BJ (cell line): ENCODE results near the gene ZDHHC14. TPM values are rescaled to one million over a fixed set of nuclear protein-coding genes. Genes with fewer than 3 reads are reported as not detected.

Experiments
- CTCF ChIA-PET: fragments of 350-600 bp; formaldehyde crosslinking; extraction: SDS; loops from one replicate; lab custom pipeline; 2021; ENCODE audit warnings: antibody characterized with exemption, inconsistent platforms; lab: Yijun Ruan, JAX
- POLR2A ChIA-PET: fragments of 300-600 bp; sonication (Branson Sonifier 250); formaldehyde crosslinking; extraction: SDS; loops from one replicate; lab custom pipeline; 2021; ENCODE audit warnings: antibody characterized with exemption; lab: Charles Lee
- DNase-seq: peaks from one replicate; pipeline ENCODE4 v3.0.0-alpha.2; 2011; ENCODE audit warnings: low read depth
- H3K27me3 ChIP-seq: 2 replicates; pipeline ENCODE4 v1.6.0; 2011; ENCODE audit warnings: low read length; ENCODE audit not compliant: control insufficient read depth, insufficient read depth
- H3K36me3 ChIP-seq: 2 replicates; pipeline ENCODE4 v1.5.1; 2011; ENCODE audit warnings: low read length; ENCODE audit not compliant: control insufficient read depth, insufficient read depth
- H3K4me3 ChIP-seq: 2 replicates; pipeline ENCODE4 v1.5.1; 2011; ENCODE audit warnings: low read depth, mild to moderate bottlenecking, control low read depth, low read length
- polyA plus RNA-seq: library from polyadenylated mRNA; depleted of rRNA; stranded (reverse); fragments of >200 nt; gene quantifications from 2 replicates; pipeline ENCODE4 v1.2.3, GENCODE V29; 2011
- TF ChIP-seq, protein P1 (sequence below): IDR thresholded peaks from 2 replicates; pipeline ENCODE4 v1.5.1; 2011; ENCODE audit warnings: low read depth, mild to moderate bottlenecking, control low read depth, inconsistent platforms, low read length, moderate library complexity; ENCODE audit not compliant: insufficient read depth

Gene ZDHHC14
- polyA plus RNA-seq, 1 experiment, result 3.6 TPM

DNA sequence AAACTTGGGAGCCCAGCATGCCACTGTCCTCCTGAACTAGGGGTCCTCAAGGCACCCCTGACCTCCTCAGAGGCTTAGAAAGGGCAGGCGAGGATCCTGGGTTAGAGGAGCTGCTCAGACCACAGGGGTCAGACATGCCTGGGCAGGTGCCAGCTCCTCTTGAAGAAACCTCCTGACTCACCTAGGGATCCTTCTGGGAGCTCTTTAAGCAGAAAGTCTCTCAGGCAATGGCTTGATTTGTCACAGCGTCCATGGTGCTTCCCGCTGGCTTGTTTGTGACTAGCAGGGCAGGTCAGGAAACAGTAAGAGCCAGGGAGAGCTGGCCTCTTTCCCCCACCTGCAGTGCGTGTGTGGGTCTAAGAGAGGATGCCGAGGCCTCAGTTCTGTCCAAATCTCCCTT lies 267.6 kb downstream of the ZDHHC14 start:
- no peak for DNase-seq
- ChIA-PET POLR2A (no interaction called here), CTCF (interaction anchor here (1.2 to 2.8 kb wide), 4 partner anchors 8 to 19 kb away, joined by 4 to 17 read pairs (median 6); no protein-coding TSS in a partner anchor)
- TF ChIP-seq, protein P1, sequence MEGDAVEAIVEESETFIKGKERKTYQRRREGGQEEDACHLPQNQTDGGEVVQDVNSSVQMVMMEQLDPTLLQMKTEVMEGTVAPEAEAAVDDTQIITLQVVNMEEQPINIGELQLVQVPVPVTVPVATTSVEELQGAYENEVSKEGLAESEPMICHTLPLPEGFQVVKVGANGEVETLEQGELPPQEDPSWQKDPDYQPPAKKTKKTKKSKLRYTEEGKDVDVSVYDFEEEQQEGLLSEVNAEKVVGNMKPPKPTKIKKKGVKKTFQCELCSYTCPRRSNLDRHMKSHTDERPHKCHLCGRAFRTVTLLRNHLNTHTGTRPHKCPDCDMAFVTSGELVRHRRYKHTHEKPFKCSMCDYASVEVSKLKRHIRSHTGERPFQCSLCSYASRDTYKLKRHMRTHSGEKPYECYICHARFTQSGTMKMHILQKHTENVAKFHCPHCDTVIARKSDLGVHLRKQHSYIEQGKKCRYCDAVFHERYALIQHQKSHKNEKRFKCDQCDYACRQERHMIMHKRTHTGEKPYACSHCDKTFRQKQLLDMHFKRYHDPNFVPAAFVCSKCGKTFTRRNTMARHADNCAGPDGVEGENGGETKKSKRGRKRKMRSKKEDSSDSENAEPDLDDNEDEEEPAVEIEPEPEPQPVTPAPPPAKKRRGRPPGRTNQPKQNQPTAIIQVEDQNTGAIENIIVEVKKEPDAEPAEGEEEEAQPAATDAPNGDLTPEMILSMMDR, result no peak
- Histone ChIP-seq H3K27me3 (no peaks in the 10 kb centered on the region), H3K4me3 (no peak overlapping the region), H3K36me3 (no peaks in the 10 kb centered on the region)

DNA sequence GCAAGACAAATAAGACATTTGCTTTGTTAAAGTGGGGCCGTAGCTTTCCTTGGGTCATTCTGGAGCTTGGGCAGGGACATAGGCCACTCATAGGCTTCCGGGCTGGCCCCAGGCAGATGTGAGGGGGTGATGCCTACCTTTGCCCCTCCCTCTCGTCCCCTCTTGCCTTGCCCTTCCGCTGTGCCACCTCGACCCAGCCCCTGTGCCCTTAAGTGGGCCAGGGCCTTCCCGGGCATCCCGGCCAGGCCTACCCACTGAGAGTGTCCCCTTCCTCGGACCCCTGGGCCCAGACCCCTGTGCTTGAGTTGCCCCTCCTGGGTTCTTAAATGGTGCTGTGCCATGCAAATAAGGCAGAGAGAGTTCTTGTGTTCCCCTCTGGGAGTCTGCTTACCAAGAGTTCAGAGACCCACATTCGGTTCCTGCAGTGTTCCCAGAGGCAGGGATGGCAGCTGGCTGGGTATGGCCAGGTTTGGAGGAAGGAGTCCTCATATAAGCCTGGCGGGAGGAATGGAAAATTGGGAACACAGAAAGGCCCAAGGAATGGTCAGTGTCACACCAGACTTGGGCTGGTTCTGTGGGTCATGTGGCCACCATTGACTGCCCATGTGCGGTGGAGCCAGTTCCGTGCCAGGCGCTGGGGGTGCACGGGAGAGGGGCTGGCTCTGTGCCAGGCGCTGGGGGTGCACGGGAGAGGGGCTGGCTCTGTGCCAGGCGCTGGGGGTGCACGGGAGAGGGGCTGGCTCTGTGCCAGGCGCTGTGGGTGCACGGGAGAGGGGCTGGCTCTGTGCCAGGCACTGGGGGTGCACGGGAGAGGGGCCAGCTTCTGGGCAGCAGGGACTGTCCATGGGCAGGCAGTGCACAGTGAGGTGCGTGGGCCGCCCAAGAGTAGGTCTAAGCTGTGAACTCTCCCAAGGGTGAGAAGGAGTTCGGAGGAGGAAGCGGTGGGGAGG lies 268.6 kb downstream of the ZDHHC14 start:
- ChIA-PET CTCF (interaction anchor here (1.2 to 2.8 kb wide), 3 partner anchors 13 to 17 kb away, joined by 4 to 17 read pairs (median 5); no protein-coding TSS in a partner anchor), POLR2A (no interaction called here)
- DNase-seq, result no peak
- Histone ChIP-seq H3K27me3 (no peaks in the 10 kb centered on the region), H3K4me3 (no peak overlapping the region), H3K36me3 (no peaks in the 10 kb centered on the region)
- TF ChIP-seq, protein P1, result no peak

DNA sequence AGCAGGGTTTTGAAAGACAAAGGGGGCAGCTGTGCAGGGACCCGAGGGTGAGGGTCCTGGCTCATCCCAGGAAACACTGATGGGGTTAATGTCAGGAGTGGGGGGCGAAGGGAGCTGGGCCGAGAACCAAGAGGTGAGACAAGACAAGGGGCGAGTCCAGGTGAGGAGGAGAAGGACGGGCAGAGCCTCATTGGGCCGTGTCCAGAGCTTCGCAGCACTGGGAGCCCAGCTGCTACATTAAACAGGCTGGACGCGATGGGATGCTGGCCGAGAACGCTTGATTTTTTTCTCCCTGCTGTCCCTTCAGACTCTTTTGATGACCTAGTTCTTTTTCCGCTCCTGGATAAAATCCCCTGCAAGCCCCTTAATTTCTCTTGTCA lies 269.3 kb downstream of the ZDHHC14 start:
- POLR2A ChIA-PET, result no interaction called here
- no peak for DNase-seq

DNA sequence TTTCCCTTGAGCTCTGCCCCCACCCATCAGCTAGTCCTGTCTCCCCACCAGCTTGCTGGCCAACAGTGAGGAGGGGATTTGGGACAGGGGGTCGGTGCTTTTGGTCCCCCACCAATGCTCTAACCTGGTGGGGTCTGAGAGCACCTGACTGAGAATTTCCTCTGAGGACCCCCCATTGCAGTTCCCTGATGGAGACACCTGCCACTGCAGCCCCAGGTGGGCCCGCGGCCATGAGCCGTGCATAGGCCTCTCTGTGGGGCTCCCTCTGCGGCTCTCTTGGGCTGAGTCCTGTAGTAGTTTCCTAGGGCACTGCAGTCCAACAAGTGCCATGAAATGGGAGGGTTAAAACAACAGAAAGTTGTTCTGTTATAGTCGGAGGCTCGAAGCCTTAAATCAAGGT lies 269.8 kb downstream of the ZDHHC14 start:
- DNase-seq, result no peak
- Histone ChIP-seq H3K4me3 (no peak overlapping the region), H3K36me3 (no peaks in the 10 kb centered on the region), H3K27me3 (no peaks in the 10 kb centered on the region)
- ChIA-PET POLR2A (no interaction called here), CTCF (no interaction called here)
- TF ChIP-seq, protein P1, result no peak

More for the DNA sequence above, 269.3 kb downstream of the ZDHHC14 start:
- H3K4me3 ChIP-seq, result no peak overlapping the region
- H3K36me3 ChIP-seq, result no peaks in the 10 kb centered on the region
- CTCF ChIA-PET, result no interaction called here
- TF ChIP-seq, protein P1, result no peak
- H3K27me3 ChIP-seq, result no peaks in the 10 kb centered on the region

DNA sequence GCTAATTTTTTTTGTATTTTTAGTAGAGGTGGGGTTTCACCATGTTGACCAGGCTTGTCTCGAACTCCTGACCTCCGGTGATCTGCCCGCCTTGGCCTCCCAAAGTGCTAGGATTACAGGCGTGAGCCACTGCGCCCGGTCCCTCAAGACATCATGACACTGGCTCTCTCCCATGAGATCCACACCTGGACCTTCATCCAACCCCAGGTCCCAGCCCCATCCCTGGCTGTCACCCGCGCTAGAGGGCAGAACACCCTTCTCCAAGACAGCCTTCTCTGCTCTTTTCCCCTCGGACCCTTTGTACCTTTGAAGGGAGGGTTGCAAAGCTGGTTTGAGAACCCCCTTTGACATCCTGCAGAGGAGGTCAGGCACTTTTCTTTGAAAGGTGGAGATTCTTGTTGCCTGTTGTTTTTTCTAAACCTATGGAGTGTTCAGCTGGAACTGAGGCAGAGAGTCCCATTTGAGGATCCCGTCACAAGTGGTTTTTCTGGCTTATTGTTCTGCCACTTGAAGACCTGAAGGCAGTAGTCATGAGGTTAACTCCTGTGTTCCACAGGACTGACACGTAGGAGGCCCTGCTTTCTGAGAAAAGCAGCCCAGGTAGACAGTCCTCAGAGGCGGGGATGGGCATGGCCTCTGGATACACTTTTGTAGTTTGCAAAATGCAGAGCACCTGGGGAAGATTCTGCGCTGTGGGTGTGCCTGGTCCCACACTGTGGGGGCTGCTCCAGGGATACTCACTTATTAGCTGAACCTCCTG lies 270.9 kb downstream of the ZDHHC14 start:
- Histone ChIP-seq H3K4me3 (no peak overlapping the region), H3K27me3 (no peaks in the 10 kb centered on the region), H3K36me3 (no peaks in the 10 kb centered on the region)
- ChIA-PET POLR2A (no interaction called here), CTCF (interaction anchor here (0.6 to 1.1 kb wide), 2 partner anchors 9 to 33 kb away, joined by 3 read pairs; no protein-coding TSS in a partner anchor)
- TF ChIP-seq, protein P1, result no peak
- no peak for DNase-seq
